ENCODE results near the gene SPACA6.

Gene SPACA6

GRCh38 chr19:51739466-51740213, 46.5 kb downstream of the SPACA6 start:
- DNase-seq, result no peak

- no peak for DNase-seq
Observed at GRCh38 chr19:51740356-51740755, 47.2 kb downstream of the SPACA6 start.

- peak; percentile 23 for DNase-seq
Observed at GRCh38 chr19:51742789-51743188, 49.7 kb downstream of the SPACA6 start.

GRCh38 chr19:51743405-51743804, 50.3 kb downstream of the SPACA6 start:
- DNase-seq, result peak; percentile 43

GRCh38 chr19:51746731-51747130, 53.6 kb downstream of the SPACA6 start:
- DNase-seq, result no peak

GRCh38 chr19:51749979-51750378, 56.8 kb downstream of the SPACA6 start:
- peak; percentile 9 for DNase-seq

GRCh38 chr19:51750400-51751094, 57.4 kb downstream of the SPACA6 start:
- no peak for DNase-seq

- no peak for DNase-seq
Observed at GRCh38 chr19:51751655-51752054, 58.5 kb downstream of the SPACA6 start, which contains the start of gene FPR1. FPR1 (minus strand) TSS chr19:51751878; CDS start chr19:51746994, 4,884 bp downstream.

- no peak for DNase-seq
Observed at GRCh38 chr19:51754109-51754508, 61.0 kb downstream of the SPACA6 start.

- no peak for DNase-seq
Observed at GRCh38 chr19:51754770-51755169, 61.6 kb downstream of the SPACA6 start.

Measured in T1000 (cell line).